Melanocyte of skin (primary cell): ENCODE measurements around the gene LUC7L3. TPM values are rescaled to one million over a fixed set of nuclear protein-coding genes. Genes with fewer than 3 reads are reported as not detected.

Source experiments
- small RNA-seq, 2 donors: library from RNA; depleted of rRNA; stranded (forward); fragments of <200 nt; gene quantifications; one replicate each; pipeline ENCODE3, GENCODE V24; 2012
- total RNA-seq, 2 donors: library from RNA; depleted of rRNA; stranded (reverse); fragments of >200 nt; gene quantifications; 2 replicates each; pipeline ENCODE4 v1.2.3, GENCODE V29; 2012

Gene LUC7L3
- 10 to 100 TPM; 13.7 to 18.9 TPM for total RNA-seq

GRCh38 chr17:50719144-50719923, at the start of gene LUC7L3:
Gene LUC7L3, plus strand, starts transcription at chr17:50719603. Its CDS starts 130 bp downstream, at chr17:50719733.

GRCh38 chr17:50707289-50708049, 11.9 kb upstream of the LUC7L3 start, which contains the start of gene ANKRD40:
Gene ANKRD40, minus strand, starts transcription at chr17:50707914. Its CDS starts 260 bp downstream, at chr17:50707654.

GRCh38 chr17:50767446-50767845, 48.0 kb downstream of the LUC7L3 start, which contains the start of gene ANKRD40CL:
Gene ANKRD40CL, minus strand, starts transcription at chr17:50767518. Its CDS starts 605 bp downstream, at chr17:50766913.

Small RNA genes within 50 kb of the gene (small RNA-seq; reads per million reads assigned to genes)
- 0 reads per million in 2 donors for gene AC005921.1
- 0 reads per million in 2 donors for gene MIR8059
- 0 reads per million in 2 donors for gene RF00019

Other genes with a start within 250 kb of the LUC7L3 start
- gene RSAD1, start 240.7 kb upstream of the LUC7L3 start, total RNA-seq: 10 to 100 TPM; 21.6 to 29.6 TPM
- gene MYCBPAP, start 211.2 kb upstream of the LUC7L3 start, total RNA-seq: under 1 TPM in 1 of 2 donors, not detected in 1; 0.34 TPM
- not detected for gene EPN3, start 186.9 kb upstream of the LUC7L3 start, total RNA-seq
- gene SPATA20, start 172.4 kb upstream of the LUC7L3 start, total RNA-seq: 10 to 100 TPM; 19.0 to 66.1 TPM
- gene CACNA1G, start 158.9 kb upstream of the LUC7L3 start, total RNA-seq: under 1 TPM in 1 of 2 donors, not detected in 1; under 0.01 TPM
- gene ABCC3, start 84.7 kb upstream of the LUC7L3 start, total RNA-seq: under 1 TPM in 1 of 2 donors, not detected in 1; 0.67 TPM
- gene ANKRD40, start 11.7 kb upstream of the LUC7L3 start, total RNA-seq: 10 to 100 TPM; 47.1 to 49.3 TPM
- gene ANKRD40CL, start 47.9 kb downstream of the LUC7L3 start, total RNA-seq: not detected
- not detected for gene WFIKKN2, start 116.0 kb downstream of the LUC7L3 start, total RNA-seq
- gene TOB1, start 146.8 kb downstream of the LUC7L3 start, total RNA-seq: 10 to 100 TPM; 24.0 to 39.9 TPM